GM10847 (cell line): Measurements from ENCODE around the gene ZCCHC7.

Experiments
- POLR2A ChIP-seq: IDR thresholded peaks from 2 replicates; pipeline ENCODE4 v1.6.1; 2011; ENCODE audit not compliant: insufficient read length; ENCODE audit errors: extremely low read depth

Gene ZCCHC7

DNA sequence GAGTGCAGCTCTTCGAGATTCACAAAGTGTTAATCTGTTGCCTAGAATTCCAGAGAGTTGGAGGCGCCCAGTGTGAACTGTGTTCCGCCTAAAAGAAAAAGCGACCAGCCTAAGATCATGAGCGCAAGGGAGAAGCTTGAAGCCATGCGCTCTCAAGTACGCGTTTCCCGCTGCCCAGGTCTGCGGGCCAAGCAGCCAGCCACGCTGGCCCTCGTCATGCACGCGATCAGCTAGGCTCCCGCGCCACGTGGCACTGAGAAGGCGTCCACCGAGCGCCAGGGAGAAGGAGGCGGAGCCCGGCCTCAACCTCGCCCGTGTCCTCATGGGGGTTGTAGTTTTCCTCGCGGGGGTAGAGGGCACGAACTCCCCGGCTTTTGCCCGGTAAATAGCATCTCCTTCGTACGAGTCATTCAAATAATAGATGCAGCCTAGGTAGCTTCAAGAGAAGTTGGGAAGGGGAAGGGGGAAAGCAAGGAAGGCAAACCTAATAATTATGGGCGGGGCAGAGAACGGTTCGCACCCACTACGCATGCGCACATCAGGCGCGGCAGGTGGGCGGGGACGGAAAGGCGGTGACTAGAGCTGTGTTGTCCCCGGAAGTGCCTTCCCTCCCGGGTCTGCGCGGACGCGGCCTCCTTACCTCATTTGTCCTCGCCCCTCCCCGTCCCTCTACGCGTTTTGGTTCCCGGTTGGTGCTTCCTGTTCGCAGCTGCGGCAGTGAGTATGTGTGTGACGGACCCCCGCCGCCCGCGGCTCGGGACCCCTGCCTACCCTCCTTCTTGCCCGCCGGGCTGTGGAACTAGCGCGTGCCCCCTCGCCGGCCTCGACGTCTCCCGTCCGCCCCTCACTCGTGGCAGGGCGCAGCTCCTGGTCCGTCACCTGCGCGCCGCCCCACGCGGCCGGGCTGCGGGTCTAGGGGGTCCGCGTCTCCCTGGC is at the start of gene ZCCHC7:
ZCCHC7 (plus strand) TSS at position 668 of the 936 bp plus-strand sequence.
- TF ChIP-seq POLR2A = peak; percentile 77

DNA sequence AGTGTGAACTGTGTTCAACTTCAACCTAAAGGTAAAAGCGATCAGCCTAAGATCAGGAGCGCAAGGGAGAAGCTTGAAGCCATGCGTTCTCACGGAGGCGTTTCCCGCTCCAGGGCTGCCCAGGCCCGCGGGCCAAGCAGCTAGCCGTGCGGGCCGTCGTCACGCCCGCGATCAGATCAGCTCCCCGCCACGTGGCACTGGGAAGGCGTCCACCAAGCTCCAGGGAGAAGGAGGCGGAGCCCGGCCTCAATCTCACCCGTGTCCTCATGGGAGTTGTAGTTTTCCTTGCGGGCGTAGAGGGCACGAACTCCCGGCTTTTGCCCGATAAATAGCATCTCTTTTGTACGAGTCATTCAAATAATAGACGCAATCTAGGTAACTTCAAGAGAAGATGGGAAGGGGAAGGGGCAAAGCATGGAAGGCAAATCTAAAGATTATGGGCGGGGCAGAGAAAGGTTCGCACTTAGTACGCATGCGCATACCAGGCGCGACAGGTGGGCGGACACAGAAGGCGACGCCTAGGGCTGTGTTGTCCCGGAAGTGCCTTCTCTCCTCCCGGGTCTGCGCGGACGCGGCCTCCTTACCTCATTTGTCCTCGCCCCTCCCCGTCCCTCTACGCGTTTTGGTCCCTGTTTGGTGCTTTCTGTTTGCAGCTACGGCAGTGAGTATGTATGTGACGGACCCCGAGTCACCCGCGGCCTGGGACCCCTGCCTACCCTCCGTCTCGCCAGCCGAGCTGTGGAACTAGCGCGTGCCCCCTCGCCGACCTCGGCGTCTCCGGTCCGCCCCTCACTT is 40.8 kb upstream of the ZCCHC7 start:
- peak; percentile 52 for TF ChIP-seq POLR2A

DNA sequence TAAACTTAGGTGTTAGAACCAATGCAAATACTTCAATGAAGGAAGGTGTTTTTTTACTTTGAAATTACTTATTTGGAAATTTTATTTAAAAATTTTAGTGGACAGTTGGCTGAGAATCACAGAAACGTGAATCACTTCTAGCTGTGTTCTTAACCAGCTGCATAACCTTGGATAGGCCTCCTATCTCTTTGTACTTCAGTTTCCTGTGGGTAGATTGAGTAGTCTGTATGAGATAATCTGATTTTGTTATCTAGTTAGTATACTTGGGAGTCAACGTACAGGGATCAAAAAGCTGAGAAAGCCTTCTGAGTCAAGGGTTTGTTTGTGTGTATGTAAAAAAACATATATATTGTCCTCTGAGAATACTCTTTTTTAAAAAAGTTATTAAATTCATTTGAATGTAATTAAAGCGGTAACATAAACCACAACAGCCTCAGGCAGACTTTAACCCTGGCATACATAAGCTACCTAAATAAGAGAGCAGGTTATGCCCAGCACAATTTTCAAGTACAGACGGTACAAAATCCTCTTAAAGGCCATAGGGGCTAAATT is 38.1 kb upstream of the ZCCHC7 start:
- no peak for TF ChIP-seq POLR2A

DNA sequence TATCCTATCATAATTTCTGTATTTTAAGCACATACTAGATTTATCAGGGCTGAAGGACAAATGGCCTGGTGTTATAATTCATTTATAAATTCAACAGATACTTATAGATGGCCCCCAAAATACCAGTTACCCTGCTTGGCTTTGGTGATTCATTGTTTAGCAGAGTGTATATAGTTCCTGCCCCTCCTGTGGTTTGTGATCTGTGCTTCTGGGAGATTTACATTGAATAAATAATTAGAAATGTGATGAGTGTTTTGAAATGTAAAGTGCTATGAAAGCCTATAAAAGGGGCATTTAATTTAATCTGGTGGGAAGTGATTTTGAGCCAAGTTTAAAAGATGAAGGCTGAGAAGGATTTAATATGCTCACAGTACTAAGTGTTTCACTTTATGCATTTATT is 36.7 kb upstream of the ZCCHC7 start:
- TF ChIP-seq POLR2A = no peak

DNA sequence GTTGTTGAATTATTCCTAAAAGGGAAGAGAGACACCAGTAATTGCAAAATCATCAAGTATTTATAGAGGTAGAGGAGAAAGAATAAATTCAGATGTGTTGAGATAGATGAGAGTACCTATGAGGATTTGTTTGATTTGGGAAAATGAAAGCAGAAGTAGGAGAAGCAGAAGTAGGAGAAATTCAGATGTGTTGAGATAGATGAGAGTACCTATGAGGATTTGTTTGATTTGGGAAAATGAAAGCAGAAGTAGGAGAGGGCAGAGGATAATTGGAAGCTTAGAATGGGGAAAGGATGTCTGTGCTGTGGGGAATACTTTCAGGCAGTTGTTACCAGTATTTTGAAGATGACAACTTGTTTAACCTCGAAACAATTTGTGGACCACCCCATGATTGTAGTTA is 35.1 kb upstream of the ZCCHC7 start:
- no peak for TF ChIP-seq POLR2A

DNA sequence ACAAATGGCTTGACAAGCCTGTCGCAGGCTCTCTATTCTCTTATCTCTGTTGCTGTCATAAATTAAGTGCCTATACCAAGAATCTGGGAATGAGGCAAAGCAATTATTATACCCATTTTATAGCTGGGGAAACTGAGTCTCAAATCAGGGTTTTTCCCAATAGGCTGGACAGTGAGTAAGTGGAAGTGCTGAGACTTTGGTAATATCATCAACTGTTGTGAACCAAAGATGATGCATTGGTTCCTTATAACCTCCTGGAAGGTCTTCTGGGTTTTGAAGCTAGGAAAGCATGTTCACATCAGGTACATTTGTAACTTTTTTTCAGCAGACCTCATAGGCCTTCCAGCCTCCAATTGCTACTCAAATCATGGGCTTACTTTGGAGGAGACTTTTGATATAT is 25.6 kb upstream of the ZCCHC7 start:
- TF ChIP-seq POLR2A = no peak

DNA sequence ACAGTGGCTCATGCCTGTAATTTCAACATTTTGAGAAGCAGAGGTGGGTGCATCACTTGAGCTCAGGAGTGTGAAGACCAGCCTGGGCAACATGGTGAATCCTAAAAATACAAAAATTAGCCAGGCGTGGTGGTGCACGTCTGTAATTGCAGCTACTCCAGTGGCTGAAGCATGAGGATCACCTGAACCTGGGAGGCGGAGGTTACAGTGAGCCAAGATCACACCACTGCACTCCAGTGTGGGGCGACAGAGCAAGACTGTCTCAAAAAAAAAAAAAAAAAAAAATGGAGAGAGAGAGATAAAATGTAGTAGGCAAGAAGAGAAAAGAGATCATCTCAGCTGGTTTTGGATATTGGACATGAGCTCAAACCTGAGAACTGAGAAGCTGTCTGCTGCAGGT is 23.7 kb upstream of the ZCCHC7 start:
- TF ChIP-seq POLR2A = no peak

DNA sequence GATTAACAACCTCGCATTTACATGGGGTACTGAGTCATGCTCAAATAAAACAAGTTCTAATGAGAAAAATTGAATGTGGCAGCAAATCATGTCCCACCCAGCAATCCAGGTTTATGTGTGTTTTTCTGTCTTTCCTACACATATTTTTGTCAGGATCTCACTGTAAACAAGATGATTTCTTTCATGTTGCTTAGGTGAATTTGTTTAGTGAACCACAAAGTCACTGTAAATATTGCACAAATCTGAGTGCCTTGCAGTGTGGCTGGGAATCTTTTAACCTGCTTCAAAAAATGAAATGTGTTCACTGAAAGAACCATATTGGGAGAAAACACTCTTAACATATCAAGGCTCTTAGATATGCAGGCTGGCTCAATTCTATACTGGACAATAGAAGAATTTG is 23.1 kb upstream of the ZCCHC7 start:
- TF ChIP-seq POLR2A = no peak

DNA sequence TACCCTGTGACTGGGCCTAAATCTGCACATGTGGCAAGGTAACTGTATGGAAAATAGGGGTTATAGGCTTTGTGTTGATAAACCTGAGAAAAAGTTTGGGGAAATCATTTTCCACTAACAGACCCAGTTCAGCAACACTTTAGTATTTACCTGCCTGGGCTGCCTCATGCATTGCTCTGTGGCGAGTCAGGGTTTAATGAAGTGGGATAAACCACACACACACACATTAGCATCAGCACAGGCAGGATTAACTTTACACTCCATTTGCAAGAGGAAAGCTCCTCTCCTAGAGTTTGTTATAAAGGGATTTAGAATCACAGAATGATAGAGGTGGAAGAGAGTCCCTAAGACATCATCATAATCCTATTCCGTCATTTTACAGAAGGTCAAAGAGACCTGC is 20.0 kb upstream of the ZCCHC7 start:
- TF ChIP-seq POLR2A = no peak

DNA sequence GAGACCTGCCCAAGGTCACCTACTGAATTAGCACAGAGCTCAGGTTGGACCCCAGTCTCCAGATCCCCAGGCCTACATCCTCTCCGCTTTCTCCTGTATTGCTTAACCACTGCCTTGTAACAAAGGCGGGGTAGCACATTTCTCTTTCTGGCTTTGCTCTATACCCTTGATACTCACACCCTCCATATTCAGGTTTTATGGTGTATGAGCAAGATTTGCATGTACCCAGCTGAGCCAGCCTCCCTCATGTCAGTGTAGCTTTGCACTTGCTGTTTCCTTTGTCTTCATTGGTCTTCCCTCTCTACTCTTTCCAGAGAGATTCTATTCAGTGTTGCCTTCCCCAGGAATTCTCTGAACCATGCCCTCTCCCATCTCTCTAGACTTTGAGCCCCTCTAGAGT is 19.6 kb upstream of the ZCCHC7 start:
- no peak for TF ChIP-seq POLR2A

DNA sequence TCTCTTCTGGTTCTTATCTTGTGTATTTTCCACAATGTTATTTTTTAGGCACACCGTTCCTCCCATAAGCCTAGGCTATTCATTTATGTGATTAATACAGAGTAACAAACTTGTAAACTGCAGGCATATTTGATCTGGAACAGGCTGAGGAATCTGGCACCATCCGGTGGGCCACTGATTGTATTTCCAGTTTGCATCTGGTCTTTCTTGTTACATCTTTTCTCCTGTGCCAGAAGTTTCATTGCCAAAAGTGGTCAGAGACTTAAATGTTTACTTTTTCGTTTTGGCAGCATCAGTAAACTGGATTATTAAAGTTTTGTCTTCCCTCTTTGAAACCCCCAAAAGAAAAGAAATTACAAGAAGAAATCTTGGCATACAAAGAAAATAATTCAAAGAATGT is 17.9 kb upstream of the ZCCHC7 start:
- no peak for TF ChIP-seq POLR2A

DNA sequence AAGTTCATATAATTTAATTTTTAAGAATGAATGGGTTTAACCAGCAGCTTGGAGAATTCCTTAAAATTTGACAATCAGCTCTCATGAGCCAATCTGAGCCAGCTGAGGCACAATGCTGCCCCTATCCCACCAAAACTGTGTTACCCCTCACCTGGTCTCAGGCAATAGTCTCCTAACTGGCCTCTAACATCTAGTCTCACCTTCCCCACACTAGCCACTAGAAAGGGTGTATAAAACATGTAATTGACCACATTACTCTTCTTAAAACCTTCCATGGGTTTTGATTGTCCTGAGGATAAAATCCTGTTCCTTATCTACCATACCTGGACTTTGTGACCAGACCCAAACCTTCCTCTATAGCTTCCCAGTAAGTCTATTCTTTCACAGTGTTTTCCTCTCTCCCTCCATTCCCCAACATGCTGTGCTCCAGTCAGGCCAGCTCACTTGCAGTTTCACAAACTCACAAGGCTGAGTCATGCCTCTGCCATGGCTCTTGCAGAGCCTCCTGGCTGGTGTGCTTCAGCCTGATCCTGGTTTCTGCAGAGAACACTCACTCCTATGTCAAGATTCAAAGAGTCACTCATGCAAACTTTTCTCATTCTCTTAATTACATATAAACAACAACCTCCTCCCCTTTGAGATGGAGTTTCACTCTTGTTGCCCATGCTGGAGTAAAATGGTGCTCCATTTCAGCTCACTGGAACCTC is 16.0 kb upstream of the ZCCHC7 start:
- no peak for TF ChIP-seq POLR2A

DNA sequence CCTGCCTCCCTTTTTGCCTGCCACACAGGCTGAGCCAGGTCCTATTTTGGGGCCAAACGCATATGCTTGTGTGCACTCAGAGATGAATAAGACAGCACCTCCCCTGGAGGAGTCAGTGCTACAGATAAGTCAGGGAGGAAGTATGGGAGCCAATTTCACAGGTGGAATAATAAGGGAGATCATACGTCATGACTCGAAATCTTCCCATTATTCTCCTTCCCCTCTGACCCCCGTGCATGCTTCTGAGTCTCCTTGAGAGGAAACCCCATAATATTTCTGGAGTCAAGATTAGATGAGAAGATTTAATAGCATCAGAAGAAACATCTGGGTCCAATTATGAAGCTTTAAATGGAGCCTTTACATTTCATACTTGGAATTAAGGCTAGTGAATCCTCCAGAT is 15.1 kb upstream of the ZCCHC7 start:
- TF ChIP-seq POLR2A = no peak

DNA sequence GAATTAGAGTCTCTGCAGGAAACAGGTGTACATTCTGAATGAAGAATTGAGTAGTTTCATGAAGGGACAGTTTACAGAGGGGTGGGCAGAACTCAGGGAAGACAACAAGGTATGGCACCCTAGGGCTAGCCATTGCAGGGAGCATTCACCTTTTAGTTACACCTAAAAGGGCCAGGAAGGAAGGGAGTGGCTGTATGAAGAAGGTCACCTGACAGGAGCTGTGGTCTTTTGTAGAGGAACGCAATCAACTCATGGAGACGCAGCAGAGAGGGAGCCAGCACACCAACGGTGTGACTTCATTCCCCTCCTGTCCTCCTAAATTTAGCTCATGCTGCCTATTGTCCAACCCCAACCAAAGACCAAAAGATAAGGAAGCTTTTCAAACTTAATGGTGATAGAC is 12.7 kb upstream of the ZCCHC7 start:
- TF ChIP-seq POLR2A = no peak

DNA sequence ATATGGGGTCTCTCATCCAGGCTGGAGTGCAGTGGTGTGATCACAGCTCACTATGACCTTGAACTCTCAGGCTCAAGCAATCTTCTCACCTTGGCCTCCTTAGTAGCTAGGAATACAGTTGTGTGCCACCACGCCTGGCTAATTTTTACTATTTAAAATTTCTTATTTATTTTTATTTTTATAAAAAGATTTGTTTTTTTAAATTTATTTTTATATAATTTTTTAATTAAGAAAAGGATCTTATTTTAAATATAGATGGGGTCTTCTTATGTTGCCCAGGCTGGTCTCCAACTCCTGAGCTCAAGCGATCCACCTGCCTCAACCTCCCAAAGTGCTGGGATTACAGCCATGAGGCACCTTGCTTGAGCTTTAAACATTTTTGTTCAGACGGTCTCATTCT is 2.4 kb upstream of the ZCCHC7 start:
- TF ChIP-seq POLR2A = no peak

DNA sequence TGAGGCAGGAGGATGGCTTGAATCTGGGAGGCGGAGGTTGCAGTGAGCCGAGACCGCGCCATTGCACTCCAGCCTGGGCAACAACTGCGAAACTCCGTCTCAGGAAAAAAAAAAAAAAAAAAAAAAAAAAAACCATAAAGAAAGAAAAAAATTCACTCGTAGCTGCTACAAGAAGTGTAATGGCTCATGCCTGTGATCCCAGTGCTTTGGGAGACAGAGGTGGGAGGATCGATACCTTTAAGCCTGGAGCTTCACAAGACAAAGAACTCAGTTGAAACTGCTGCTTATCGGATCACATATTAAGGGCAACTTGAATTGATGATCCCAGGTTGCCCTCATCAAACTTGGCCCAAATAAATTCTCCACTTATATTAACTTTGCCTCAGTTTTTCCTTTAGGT is 1.0 kb upstream of the ZCCHC7 start:
- no peak for TF ChIP-seq POLR2A

DNA sequence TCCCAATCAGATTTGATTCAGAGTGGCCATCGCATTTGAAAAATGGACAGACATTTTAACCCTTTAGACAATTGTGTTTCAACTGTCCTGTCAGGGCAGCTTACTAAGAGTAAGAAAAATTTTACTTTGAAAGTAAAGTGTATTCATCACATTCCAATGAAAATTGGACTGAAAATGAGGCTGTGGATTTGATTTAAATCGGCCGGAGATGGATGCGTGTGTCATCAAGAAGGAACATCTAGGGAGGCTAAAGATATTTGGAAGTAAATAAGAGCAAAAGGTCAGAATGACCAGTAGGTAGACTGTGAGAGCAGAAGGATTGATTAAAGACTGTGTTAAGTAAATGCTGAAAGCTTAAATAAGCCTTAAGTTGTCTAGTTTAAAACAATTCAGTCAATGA is 1.5 kb downstream of the ZCCHC7 start:
- no peak for TF ChIP-seq POLR2A
